K562 (cell line): ENCODE measurements around the gene ARV1. TPM values are rescaled to one million over a fixed set of nuclear protein-coding genes. Genes with fewer than 3 reads are reported as not detected.

Experiments
- CHD7 ChIP-seq: fragments of 200-600 bp; sonication (generic); IDR thresholded peaks from one replicate; pipeline ENCODE4 v1.6.1; 2012; ENCODE audit warnings: mild to moderate bottlenecking, low read depth, low read length, inconsistent platforms
- CREB5 ChIP-seq: fragments of 250-450 bp; sonication (Bioruptor Pico); IDR thresholded peaks from 2 replicates; pipeline ENCODE4 v1.5.0; 2020; ENCODE audit warnings: mild to moderate bottlenecking
- DACH1 ChIP-seq: fragments of 450-650 bp; IDR thresholded peaks from 2 replicates; pipeline ENCODE4 v1.6.1; 2018; ENCODE audit not compliant: partially characterized antibody
- E2F8 ChIP-seq: fragments of 450-650 bp; IDR thresholded peaks from 2 replicates; pipeline ENCODE4 v1.7.1; 2018; ENCODE audit warnings: mild to moderate bottlenecking, low read depth; ENCODE audit not compliant: partially characterized antibody
- MAZ ChIP-seq, 2 experiments: fragments of 450-650 bp in 1 of 2; sonication (generic) in 1 of 2; formaldehyde crosslinking; IDR thresholded peaks in 1 of 2; conservative IDR thresholded peaks in 1 of 2; 2 replicates each; pipeline versions ENCODE4 v1.4.0 to v1.5.0; 2020; ENCODE audit warnings: mild to moderate bottlenecking in 1 of 2, missing genetic modification reagents in 1 of 2
- NFIC ChIP-seq: fragments of 450-650 bp; IDR thresholded peaks from 2 replicates; pipeline ENCODE4 v1.6.1; 2017; ENCODE audit warnings: mild to moderate bottlenecking, inconsistent platforms
- RUNX1 ChIP-seq: sonication (generic); IDR thresholded peaks from 2 replicates; pipeline ENCODE4 v1.6.1; 2016; ENCODE audit warnings: antibody characterized with exemption, low read depth
- SRSF7 ChIP-seq: fragments of 200-400 bp; formaldehyde crosslinking; optimal IDR thresholded peaks from 2 replicates; pipeline ENCODE3; 2017; ENCODE audit warnings: mild to moderate bottlenecking, low read depth, low read length
- TSC22D4 ChIP-seq: fragments of 450-650 bp; IDR thresholded peaks from 2 replicates; pipeline ENCODE4 v1.6.1; 2016; ENCODE audit warnings: missing genetic modification characterization, missing biosample characterization, control low read depth
- ZFP1 ChIP-seq: fragments of 450-650 bp; formaldehyde crosslinking; IDR thresholded peaks from 2 replicates; pipeline ENCODE4 v1.4.0; 2020; ENCODE audit warnings: mild to moderate bottlenecking, mixed read lengths
- ZNF143 ChIP-seq: sonication (generic); formaldehyde crosslinking; IDR thresholded peaks from 2 replicates; pipeline ENCODE4 v1.9.0; 2022; ENCODE audit warnings: mild to moderate bottlenecking, missing genetic modification reagents
- polyA plus RNA-seq, 8 experiments: library from polyadenylated mRNA; depleted of rRNA in 4 of 8; stranded (reverse) in 5 of 8; unstranded in 3 of 8; fragments of >200 nt; fragmentation: Nextera tagmentation in 2 of 8; fragmentation: Illumina TruSeq in 1 of 8; extraction: Ambion mirVana in 2 of 8; extraction: Trizol in 1 of 8; gene quantifications; 2 replicates each; pipeline versions ENCODE4 v1.2.1 to v1.2.3, GENCODE V29; 2011 to 2014; ENCODE audit warnings: inconsistent platforms in 1 of 8, missing spikeins in 1 of 8
- total RNA-seq, 7 experiments: library from RNA; depleted of rRNA in 6 of 7; stranded (reverse); fragments of >200 nt in 6 of 7; fragmentation: Illumina TruSeq in 2 of 7; extraction: Trizol in 2 of 7; gene quantifications; 2 replicates each; pipeline versions ENCODE4 v1.2.1 to v1.2.3, GENCODE V29; 2011 to 2021; ENCODE audit warnings: low replicate concordance in 1 of 7

The ARV1 gene
- total and polyA plus RNA-seq, 9 of the 15 experiments (the other 6 are each of a cell fraction or from before 2014, with no cell fraction given) = 54.8 to 139 (median 74.0) TPM

- peak; percentile 83 to 87 for TF ChIP-seq MAZ (CRISPR knock-in tag; conservative IDR thresholded peaks at IDR 0.05 in 1 of 2, IDR thresholded peaks at IDR 0.05 in 1 of 2)
- TF ChIP-seq E2F8 = peak; percentile 89
- TF ChIP-seq TSC22D4 (tag) = no peak
- TF ChIP-seq SRSF7 = no peak
- peak; percentile 57 for TF ChIP-seq NFIC
- TF ChIP-seq DACH1 = no peak
- no peak for TF ChIP-seq RUNX1
- no peak for TF ChIP-seq CHD7
- TF ChIP-seq ZFP1 (CRISPR knock-in tag) = no peak
- TF ChIP-seq CREB5 (CRISPR knock-in tag) = no peak
- TF ChIP-seq ZNF143 (CRISPR knock-in tag) = peak; percentile 100
These were observed at the start of gene ARV1, which contains the start of gene TTC13 (continued) for GRCh38 chr1:230978491-230979388.
